Fibroblast of mammary gland (primary cell): ENCODE measurements around the gene FBN1.
A peak's percentile ranks its signal among the peaks of the same experiment; 100 is the strongest.

Experiments
- DNase-seq: peaks from one replicate; pipeline ENCODE4 v3.0.0-alpha.2; 2010; ENCODE audit warnings: low read depth
- H3K4me3 ChIP-seq: 2 replicates; pipeline ENCODE4 v1.5.1; 2011; ENCODE audit warnings: low read depth, mild to moderate bottlenecking, low read length, moderate library complexity; ENCODE audit not compliant: control insufficient read depth
- CTCF ChIP-seq: conservative IDR thresholded peaks from 2 replicates; pipeline ENCODE4 v1.5.1; 2011; ENCODE audit warnings: low read depth, low read length, inconsistent platforms; ENCODE audit not compliant: control insufficient read depth, insufficient read depth

Gene FBN1

GRCh38 chr15:48580736-48581135 lies 64.8 kb downstream of the FBN1 start:
- TF ChIP-seq CTCF = no peak
- no peak overlapping the region for H3K4me3 ChIP-seq
- no peak for DNase-seq

- TF ChIP-seq CTCF = no peak
- peak; percentile 51 for DNase-seq
- no peak overlapping the region for H3K4me3 ChIP-seq
Observed at GRCh38 chr15:48579945-48580671, 65.4 kb downstream of the FBN1 start.

GRCh38 chr15:48578965-48579364 lies 66.5 kb downstream of the FBN1 start:
- TF ChIP-seq CTCF = no peak
- no peak for DNase-seq
- no peak overlapping the region for H3K4me3 ChIP-seq

GRCh38 chr15:48577469-48577868 lies 68.0 kb downstream of the FBN1 start:
- TF ChIP-seq CTCF = no peak
- DNase-seq = peak; percentile 45
- H3K4me3 ChIP-seq = no peak overlapping the region

- DNase-seq = no peak
- H3K4me3 ChIP-seq = no peak overlapping the region
- no peak for TF ChIP-seq CTCF
Observed at GRCh38 chr15:48574187-48574586, 71.3 kb downstream of the FBN1 start.

- TF ChIP-seq CTCF = no peak
- no peak for DNase-seq
- H3K4me3 ChIP-seq = no peak overlapping the region
Observed at GRCh38 chr15:48573780-48574179, 71.7 kb downstream of the FBN1 start.
